Smooth muscle cell (in vitro differentiated cells): ENCODE measurements around the gene AIP. TPM values are rescaled to one million over a fixed set of nuclear protein-coding genes. Genes with fewer than 3 reads are reported as not detected.

Experiments
- DNase-seq: peaks from one replicate; lab custom pipeline; 2025; ENCODE audit not compliant: unreplicated experiment; lab: John Stamatoyannopoulos, UW
- H2AFZ ChIP-seq: fragments of 200-600 bp; sonication (generic); 2 replicates; pipeline ENCODE4 v1.6.0; 2016; ENCODE audit warnings: antibody characterized with exemption, low read depth, mild to moderate bottlenecking
- H3F3A ChIP-seq: fragments of 200-600 bp; sonication (generic); 2 replicates; pipeline ENCODE4 v1.6.0; 2017; ENCODE audit warnings: antibody characterized with exemption, low read depth
- H3K27ac ChIP-seq: fragments of 200-600 bp; sonication (generic); 2 replicates; pipeline ENCODE4 v1.5.1; 2016; ENCODE audit warnings: low read depth, mild to moderate bottlenecking
- H3K27me3 ChIP-seq: fragments of 200-600 bp; sonication (generic); 2 replicates; pipeline ENCODE4 v1.6.1; 2016; ENCODE audit warnings: low read depth, mild to moderate bottlenecking
- H3K36me3 ChIP-seq: fragments of 200-600 bp; sonication (generic); 2 replicates; pipeline ENCODE4 v1.5.1; 2016; ENCODE audit warnings: low read depth
- H3K4me1 ChIP-seq: fragments of 200-600 bp; sonication (generic); 2 replicates; pipeline ENCODE4 v1.5.1; 2016; ENCODE audit warnings: low read depth
- H3K4me2 ChIP-seq: fragments of 200-600 bp; sonication (generic); 2 replicates; pipeline ENCODE4 v1.6.0; 2016; ENCODE audit warnings: mild to moderate bottlenecking
- H3K4me3 ChIP-seq: fragments of 200-600 bp; sonication (generic); 2 replicates; pipeline ENCODE4 v1.5.1; 2016; ENCODE audit warnings: mild to moderate bottlenecking
- H3K79me2 ChIP-seq: fragments of 200-600 bp; sonication (generic); 2 replicates; pipeline ENCODE4 v1.6.0; 2016; ENCODE audit warnings: low read depth, mild to moderate bottlenecking
- H3K9ac ChIP-seq: fragments of 200-600 bp; sonication (generic); 2 replicates; pipeline ENCODE4 v1.6.0; 2016; ENCODE audit warnings: low read depth
- H3K9me3 ChIP-seq: fragments of 200-600 bp; sonication (generic); replicated peaks from 2 replicates; pipeline ENCODE4 v1.5.1; 2016; ENCODE audit warnings: low read depth
- H4K20me1 ChIP-seq: fragments of 200-600 bp; sonication (generic); 2 replicates; pipeline ENCODE4 v1.6.0; 2016; ENCODE audit warnings: low read depth
- CTCF ChIP-seq: fragments of 200-600 bp; sonication (generic); IDR thresholded peaks from 2 replicates; pipeline ENCODE4 v1.5.1; 2017; ENCODE audit warnings: borderline replicate concordance, mild to moderate bottlenecking, antibody characterized with exemption; ENCODE audit not compliant: insufficient read depth, poor library complexity, severe bottlenecking
- WGBS: methylation state at CpG from one replicate; pipeline ENCODE4 v1.1.7; 2016; ENCODE audit warnings: low lambda C conversion rate; 5-methylcytosine and 5-hydroxymethylcytosine counted together
- polyA plus RNA-seq: library from polyadenylated mRNA; unstranded; fragments of >200 nt; fragmentation: Nextera tagmentation; extraction: Ambion mirVana; gene quantifications from 2 replicates; pipeline ENCODE4 v1.2.1, GENCODE V29; 2016
- total RNA-seq: library from RNA; depleted of rRNA; stranded (reverse); fragments of >200 nt; gene quantifications from 2 replicates; pipeline ENCODE4 v1.2.3, GENCODE V29; 2014

The AIP gene
- total and polyA plus RNA-seq, 2 experiments from 2014 or later: 36.8 to 61.5 TPM

DNA sequence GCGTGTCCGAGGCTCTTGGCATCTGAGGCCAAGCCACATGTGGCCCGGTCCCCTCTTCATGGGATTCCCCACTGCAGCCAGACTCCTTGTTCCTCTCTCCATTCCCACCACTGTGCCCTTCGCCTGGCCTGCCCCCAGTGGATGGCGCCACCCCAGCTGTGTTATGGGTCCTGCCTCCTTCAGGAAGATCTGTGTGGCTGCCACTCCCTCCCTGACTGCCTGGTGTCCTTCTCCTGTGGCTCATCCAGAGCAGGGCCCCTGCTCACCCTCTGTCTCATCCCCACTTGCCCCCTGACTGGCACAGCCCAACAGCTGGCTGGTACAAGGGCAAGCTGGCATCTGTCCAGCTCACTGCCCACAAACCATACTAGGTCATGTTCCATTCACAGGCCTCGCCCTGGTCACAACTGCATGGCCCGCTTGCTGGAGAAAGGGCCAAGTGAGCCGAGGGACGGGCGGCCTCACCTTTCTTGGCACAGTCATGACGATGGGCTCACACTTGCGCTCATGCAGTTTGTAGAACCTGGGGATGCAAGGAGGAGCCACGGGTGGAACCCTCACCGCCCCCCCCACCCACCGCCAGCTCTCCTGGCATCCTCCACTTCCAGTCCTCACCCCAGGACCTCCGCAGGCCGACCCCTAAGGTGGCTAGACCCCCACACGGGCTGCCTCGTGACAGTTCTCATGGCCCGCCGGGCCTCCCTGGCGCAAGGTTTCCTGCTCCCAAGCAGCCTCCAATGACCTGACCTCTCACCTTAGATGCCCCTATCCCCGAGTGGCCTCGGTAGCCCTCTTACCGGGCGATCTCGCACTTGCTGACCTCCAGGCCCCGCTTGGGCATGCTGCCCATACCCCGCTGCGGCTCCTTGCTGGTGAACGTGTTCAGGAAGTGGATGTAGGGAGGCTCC is 43.3 kb upstream of the AIP start:
- Histone ChIP-seq H3F3A (no peaks in the 10 kb centered on the region), H3K27ac (no peak overlapping the region), H3K4me1 (no peaks in the 10 kb centered on the region), H3K9ac (no peak overlapping the region), H4K20me1 (no peaks in the 10 kb centered on the region), H3K79me2 (peaks cover 5% of the 10 kb centered on the region), H3K4me2 (no peak overlapping the region), H3K27me3 (no peaks in the 10 kb centered on the region), H3K4me3 (no peak overlapping the region), H3K9me3 (no peaks in the 10 kb centered on the region), H3K36me3 (no peaks in the 10 kb centered on the region), H2AFZ (no peak overlapping the region)
- TF ChIP-seq CTCF: no peak
- WGBS: 93% methylated on average over 30 of the region's 31 CpGs
- no peak for DNase-seq

- Histone ChIP-seq H2AFZ (no peak overlapping the region), H3K9ac (no peak overlapping the region), H3K27ac (no peak overlapping the region), H3K79me2 (peaks cover 5% of the 10 kb centered on the region), H4K20me1 (no peaks in the 10 kb centered on the region), H3K36me3 (no peaks in the 10 kb centered on the region), H3K4me2 (no peak overlapping the region), H3K9me3 (no peaks in the 10 kb centered on the region), H3F3A (no peaks in the 10 kb centered on the region), H3K27me3 (no peaks in the 10 kb centered on the region), H3K4me3 (no peak overlapping the region), H3K4me1 (no peaks in the 10 kb centered on the region)
- no peak for TF ChIP-seq CTCF
- DNase-seq: no peak
- WGBS: 97% methylated on average over 15 of the region's 17 CpGs
Measured at GRCh38 chr11:67440229-67441097, 42.4 kb upstream of the AIP start.

GRCh38 chr11:67441098-67441563 is 41.7 kb upstream of the AIP start:
- 97% methylated on average over 21 of the region's 21 CpGs for WGBS
- no peaks in the 10 kb centered on the region for H3K36me3 ChIP-seq
- no peaks in the 10 kb centered on the region for H3K9me3 ChIP-seq

More at GRCh38 chr11:67441098-67441563, 41.7 kb upstream of the AIP start:
- Histone ChIP-seq H3K4me2 (no peak overlapping the region), H3K27me3 (no peaks in the 10 kb centered on the region), H3F3A (no peaks in the 10 kb centered on the region), H4K20me1 (no peaks in the 10 kb centered on the region), H3K4me1 (no peaks in the 10 kb centered on the region), H3K4me3 (no peak overlapping the region), H3K27ac (no peak overlapping the region), H2AFZ (no peak overlapping the region), H3K79me2 (peaks cover 5% of the 10 kb centered on the region), H3K9ac (no peak overlapping the region)
- no peak for TF ChIP-seq CTCF
- DNase-seq: no peak
